Breast epithelium (tissue), 3 donors: Measurements from ENCODE around the gene CYP26A1.

Experiments
- CTCF ChIP-seq, 3 donors: fragments of 450-650 bp; IDR thresholded peaks; one replicate each; pipeline ENCODE4 v1.5.1; 2016 to 2017; ENCODE audit warnings: antibody characterized with exemption in 3 of 3, mild to moderate bottlenecking in 3 of 3, moderate library complexity in 3 of 3
- POLR2AphosphoS5 ChIP-seq, 3 donors: sonication (generic); formaldehyde crosslinking; IDR thresholded peaks; one replicate each; pipeline ENCODE4 v1.6.1; 2017; ENCODE audit warnings: antibody characterized with exemption in 3 of 3

- TF ChIP-seq CTCF (IDR thresholded peaks at IDR 0.05) (no peak), POLR2AphosphoS5 (IDR thresholded peaks at IDR 0.05) (no peak)
Observed at GRCh38 chr10:93059975-93060886, 13.5 kb upstream of the CYP26A1 start, which contains the start of gene CYP26C1.
